ENCODE measurements around the gene CCDC50. TPM values are rescaled to one million over a fixed set of nuclear protein-coding genes. Genes with fewer than 3 reads are reported as not detected.

The CCDC50 gene
- total and polyA plus RNA-seq, 2 experiments from 2014 or later, result 31.6 to 49.6 TPM

- H3K4me3 ChIP-seq, result no peak overlapping the region
- no peaks in the 10 kb centered on the region for H3K27me3 ChIP-seq
- no peaks in the 10 kb centered on the region for H3K9me3 ChIP-seq (ENCODE audit: low read depth)
- no peaks in the 10 kb centered on the region for H4K20me1 ChIP-seq (ENCODE audit: insufficient read depth, poor library complexity, severe bottlenecking)
- no peak overlapping the region for H3K4me2 ChIP-seq
- H3K36me3 ChIP-seq (replicated peaks; ENCODE audit: insufficient read depth, low read depth), result no peaks in the 10 kb centered on the region
- H3K9me2 ChIP-seq (replicated peaks; ENCODE audit: insufficient read depth), result no peaks in the 10 kb centered on the region
- no peak for TF ChIP-seq EZH2phosphoT487 (IDR thresholded peaks at IDR 0.05; ENCODE audit: low read depth, severe bottlenecking, unreplicated experiment)
- TF ChIP-seq CTCF (IDR thresholded peaks at IDR 0.05; ENCODE audit: poor library complexity), result no peak
- no peak for TF ChIP-seq EZH2 (IDR thresholded peaks at IDR 0.05; ENCODE audit: borderline replicate concordance)
- no peaks in the 10 kb centered on the region for H3K79me2 ChIP-seq
- H2AFZ ChIP-seq, result no peak overlapping the region
- no peak overlapping the region for H3K27ac ChIP-seq
- H3K4me1 ChIP-seq (ENCODE audit: insufficient read depth), result no peaks in the 10 kb centered on the region
- no peak for DNase-seq (ENCODE audit: low spot score)
- WGBS (ENCODE audit: low lambda C conversion rate, missing lambda C conversion rate), result 69% methylated on average over 1 of the region's 1 CpG
Observed at GRCh38 chr3:191387441-191388077, 58.4 kb downstream of the CCDC50 start.

- no peaks in the 10 kb centered on the region for H3K27me3 ChIP-seq
- no peaks in the 10 kb centered on the region for H3K9me2 ChIP-seq (replicated peaks; ENCODE audit: insufficient read depth)
- WGBS (ENCODE audit: low lambda C conversion rate, missing lambda C conversion rate), result 100% methylated on average over 1 of the region's 1 CpG
- H3K27ac ChIP-seq, result no peak overlapping the region
- no peaks in the 10 kb centered on the region for H3K9me3 ChIP-seq (ENCODE audit: low read depth)
- no peaks in the 10 kb centered on the region for H3K4me1 ChIP-seq (ENCODE audit: insufficient read depth)
- H3K79me2 ChIP-seq, result no peaks in the 10 kb centered on the region
- H3K4me3 ChIP-seq, result no peak overlapping the region
- H3K36me3 ChIP-seq (replicated peaks; ENCODE audit: insufficient read depth, low read depth), result no peaks in the 10 kb centered on the region
- TF ChIP-seq EZH2phosphoT487 (IDR thresholded peaks at IDR 0.05; ENCODE audit: low read depth, severe bottlenecking, unreplicated experiment) (no peak), CTCF (IDR thresholded peaks at IDR 0.05; ENCODE audit: poor library complexity) (peak; percentile 28), EZH2 (IDR thresholded peaks at IDR 0.05; ENCODE audit: borderline replicate concordance) (no peak)
- no peaks in the 10 kb centered on the region for H4K20me1 ChIP-seq (ENCODE audit: insufficient read depth, poor library complexity, severe bottlenecking)
- H3K4me2 ChIP-seq, result no peak overlapping the region
- no peak for DNase-seq (ENCODE audit: low spot score)
- H2AFZ ChIP-seq, result no peak overlapping the region
Observed at GRCh38 chr3:191388823-191389222, 59.6 kb downstream of the CCDC50 start.

- Histone ChIP-seq H3K4me1 (ENCODE audit: insufficient read depth) (no peaks in the 10 kb centered on the region), H3K36me3 (replicated peaks; ENCODE audit: insufficient read depth, low read depth) (no peaks in the 10 kb centered on the region), H3K27me3 (no peaks in the 10 kb centered on the region), H3K27ac (no peak overlapping the region), H3K4me3 (no peak overlapping the region), H3K79me2 (no peaks in the 10 kb centered on the region), H3K9me2 (replicated peaks; ENCODE audit: insufficient read depth) (no peaks in the 10 kb centered on the region), H2AFZ (no peak overlapping the region), H4K20me1 (ENCODE audit: insufficient read depth, poor library complexity, severe bottlenecking) (no peaks in the 10 kb centered on the region), H3K4me2 (no peak overlapping the region), H3K9me3 (ENCODE audit: low read depth) (no peaks in the 10 kb centered on the region)
- TF ChIP-seq EZH2 (IDR thresholded peaks at IDR 0.05; ENCODE audit: borderline replicate concordance), result no peak
- no peak for TF ChIP-seq CTCF (IDR thresholded peaks at IDR 0.05; ENCODE audit: poor library complexity)
- no peak for TF ChIP-seq EZH2phosphoT487 (IDR thresholded peaks at IDR 0.05; ENCODE audit: low read depth, severe bottlenecking, unreplicated experiment)
- no peak for DNase-seq (ENCODE audit: low spot score)
- WGBS (ENCODE audit: low lambda C conversion rate, missing lambda C conversion rate), result 79% methylated on average over 3 of the region's 3 CpGs
Observed at GRCh38 chr3:191390580-191390979, 61.4 kb downstream of the CCDC50 start.

All from hepatocyte (in vitro differentiated cells).